ENCODE results near the gene TRIM61.
"Not testable (repeated sequence)": the region's sequence is repeated elsewhere in the genome, so short reads cannot be mapped to it uniquely, and the experiment has no call there.

GRCh38 chr4:164927101-164927500 lies 50.4 kb downstream of the TRIM61 start:
- not testable (repeated sequence) for TF ChIP-seq CTCF (conservative IDR thresholded peaks at IDR 0.05 in 1 of 2, IDR thresholded peaks at IDR 0.05 in 1 of 2; ENCODE audit: low read depth in 1 of 2, low read length in 2 of 2); EZH2 (IDR thresholded peaks at IDR 0.05; ENCODE audit: low read length, missing control alignments)
